Bronchial epithelial cell (primary cell): ENCODE measurements around the gene AGPAT4. TPM values are rescaled to one million over a fixed set of nuclear protein-coding genes. Genes with fewer than 3 reads are reported as not detected.

ENCODE experiments used
- DNase-seq: peaks from one replicate; pipeline ENCODE4 v3.0.0-alpha.2; 2010; ENCODE audit warnings: low read depth
- FAIRE-seq: peaks from 2 replicates; lab custom pipeline; 2011; peaks lifted over from hg19 to GRCh38; lab: Jason Lieb, UNC
- H3K27me3 ChIP-seq: 2 replicates; pipeline ENCODE4 v1.5.1; 2011; ENCODE audit warnings: low read length; ENCODE audit not compliant: control insufficient read depth, insufficient read depth
- H3K36me3 ChIP-seq: 2 replicates; pipeline ENCODE4 v1.5.1; 2011; ENCODE audit warnings: low read length; ENCODE audit not compliant: control insufficient read depth, insufficient read depth
- H3K4me3 ChIP-seq: 2 replicates; pipeline ENCODE4 v1.5.1; 2011; ENCODE audit warnings: mild to moderate bottlenecking, low read depth, low read length, control low read depth
- CTCF ChIP-seq: IDR thresholded peaks from 2 replicates; pipeline ENCODE4 v1.5.1; 2011; ENCODE audit warnings: mild to moderate bottlenecking, moderate library complexity, low read length, control low read depth, inconsistent platforms; ENCODE audit not compliant: insufficient read depth, severe bottlenecking
- total RNA-seq: library from RNA; depleted of rRNA; stranded (reverse); fragments of >200 nt; gene quantifications from 2 replicates; pipeline ENCODE4 v1.2.1, GENCODE V29; 2014

AGPAT4 gene
- total RNA-seq, 1 donor from 2014 or later = 2.6 TPM

GRCh38 chr6:161276605-161277155, 2.8 kb upstream of the AGPAT4 start:
- Histone ChIP-seq H3K36me3 (no peaks in the 10 kb centered on the region), H3K4me3 (no peak overlapping the region), H3K27me3 (no peaks in the 10 kb centered on the region)
- FAIRE-seq (no peak), DNase-seq (no peak)
- no peak for TF ChIP-seq CTCF

- Histone ChIP-seq H3K36me3 (no peaks in the 10 kb centered on the region), H3K4me3 (no peak overlapping the region), H3K27me3 (no peaks in the 10 kb centered on the region)
- FAIRE-seq (no peak), DNase-seq (no peak)
- TF ChIP-seq CTCF = no peak
Measured at GRCh38 chr6:161274898-161275297, 1.0 kb upstream of the AGPAT4 start.

GRCh38 chr6:161274488-161274858, 612 bp upstream of the AGPAT4 start:
- peak overlapping the region; percentile 41 for H3K4me3 ChIP-seq
- DNase-seq (no peak), FAIRE-seq (peak; percentile 55)
- no peaks in the 10 kb centered on the region for H3K36me3 ChIP-seq
- H3K27me3 ChIP-seq = no peaks in the 10 kb centered on the region
- no peak for TF ChIP-seq CTCF

GRCh38 chr6:161273274-161273751, 548 bp downstream of the AGPAT4 start:
- DNase-seq = peak; percentile 12
- no peak for FAIRE-seq
- TF ChIP-seq CTCF = no peak
- H3K36me3 ChIP-seq = no peaks in the 10 kb centered on the region
- no peaks in the 10 kb centered on the region for H3K27me3 ChIP-seq
- H3K4me3 ChIP-seq = peak overlapping the region; percentile 41

- no peaks in the 10 kb centered on the region for H3K27me3 ChIP-seq
- FAIRE-seq (no peak), DNase-seq (peak; percentile 53)
- peak overlapping the region; percentile 41 for H3K4me3 ChIP-seq
- no peaks in the 10 kb centered on the region for H3K36me3 ChIP-seq
- no peak for TF ChIP-seq CTCF
Measured at GRCh38 chr6:161272635-161273273, 1.1 kb downstream of the AGPAT4 start.
